ENCODE measurements around the gene RNF144A.

The RNF144A gene

DNA sequence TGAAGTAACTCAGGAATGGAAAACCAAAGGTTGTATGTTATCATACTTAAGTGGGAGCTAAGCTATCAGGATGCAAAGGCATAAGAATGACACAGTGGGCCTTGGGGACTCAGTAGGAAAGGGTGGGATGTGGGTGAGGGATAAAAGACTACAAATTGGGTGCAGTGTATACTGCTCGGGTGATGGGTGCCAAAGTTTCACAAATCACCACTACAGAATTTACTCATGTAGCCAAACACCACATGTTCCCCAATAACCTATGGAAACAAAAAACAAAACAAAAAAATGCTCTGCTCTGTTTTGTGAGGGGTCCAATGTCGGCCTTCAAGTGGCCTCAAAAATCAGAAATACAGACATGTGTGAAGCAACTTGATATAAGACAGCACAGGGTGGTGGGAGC lies 8.9 kb upstream of the RNF144A start:
- DNase-seq (ENCODE audit: low spot score) = no peak

DNA sequence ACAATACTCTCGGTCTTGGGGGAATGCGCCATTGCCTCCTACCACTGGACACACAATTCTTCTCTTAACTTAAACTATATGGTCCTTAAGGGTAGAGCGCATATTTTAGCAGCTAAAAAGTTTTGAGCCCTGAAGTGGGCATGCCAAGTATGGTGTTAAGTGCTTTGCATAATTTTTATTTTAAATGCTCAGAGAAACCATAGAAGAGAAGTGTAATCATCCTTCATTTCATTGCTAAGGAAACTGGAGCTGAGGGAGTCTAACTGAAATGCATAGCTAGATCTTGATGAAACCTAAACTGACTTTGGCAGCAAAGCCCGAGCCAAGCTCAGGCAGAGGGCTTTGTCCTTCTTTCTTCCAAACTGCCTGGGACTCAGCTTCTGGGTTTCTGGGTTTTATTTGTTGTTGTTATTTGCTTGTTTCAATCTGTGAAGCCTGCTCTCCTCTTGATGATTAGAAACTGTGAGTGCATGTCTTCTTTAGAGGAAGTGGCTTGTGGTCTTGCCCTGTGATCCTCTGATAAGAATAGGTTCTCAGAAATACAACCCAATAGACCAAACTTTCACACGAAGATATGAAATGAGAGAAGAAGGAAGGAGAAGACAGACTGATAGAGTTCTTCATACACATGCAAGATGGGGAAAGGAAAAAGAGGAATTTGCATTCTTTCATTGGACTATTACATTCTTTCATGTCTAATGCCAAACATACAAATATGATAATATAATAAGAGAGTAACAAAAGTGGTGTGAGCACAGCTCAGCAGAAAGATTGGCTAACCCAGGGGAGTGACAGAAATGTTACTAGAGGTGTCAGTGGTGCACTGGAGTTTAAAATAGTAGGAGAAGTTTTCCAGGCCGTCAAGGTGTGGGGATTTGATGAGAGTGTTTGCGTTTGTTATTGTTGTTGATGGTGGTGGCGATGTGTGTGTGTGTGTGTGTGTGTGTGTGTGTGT lies 7.5 kb upstream of the RNF144A start:
- DNase-seq (ENCODE audit: low spot score) = no peak

- DNase-seq (ENCODE audit: low spot score) = no peak
These were observed 5.5 kb upstream of the RNF144A start for GRCh38 chr2:6911721-6912120.

DNA sequence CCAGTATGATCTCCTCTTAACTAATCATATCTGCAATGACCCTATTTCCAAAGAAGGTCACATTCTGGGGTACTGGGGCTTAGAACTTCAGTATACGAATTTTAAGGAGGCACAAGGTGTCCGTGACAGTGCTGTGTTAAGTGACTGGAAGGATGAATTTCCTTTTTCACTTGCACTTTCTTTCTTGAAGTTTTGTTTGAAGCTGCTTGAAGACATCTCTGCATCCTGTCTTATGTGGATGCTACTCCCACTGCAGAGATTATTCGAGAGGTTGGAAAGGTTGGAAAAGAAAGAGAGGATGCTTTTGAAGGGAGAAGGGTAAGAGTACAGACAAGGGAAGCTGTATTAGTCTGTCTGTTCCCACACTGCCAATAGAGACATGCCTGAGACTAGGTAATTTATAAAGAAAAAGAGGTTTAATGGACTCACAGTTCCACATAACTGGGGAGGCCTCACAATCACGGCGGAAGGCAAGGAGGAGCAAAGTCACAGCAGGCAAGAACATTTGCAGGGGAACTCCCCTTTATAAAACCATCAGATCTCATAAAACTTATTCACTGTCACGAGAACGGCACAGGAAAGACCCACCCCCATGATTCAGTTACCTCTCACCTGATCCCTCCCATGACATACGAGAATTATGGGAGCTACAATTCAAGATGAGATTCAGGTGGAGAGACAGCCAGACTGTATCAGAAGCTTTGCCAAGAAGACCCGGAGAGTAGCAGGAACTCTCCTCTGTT lies 3.6 kb upstream of the RNF144A start:
- no peak for DNase-seq (ENCODE audit: low spot score)

DNA sequence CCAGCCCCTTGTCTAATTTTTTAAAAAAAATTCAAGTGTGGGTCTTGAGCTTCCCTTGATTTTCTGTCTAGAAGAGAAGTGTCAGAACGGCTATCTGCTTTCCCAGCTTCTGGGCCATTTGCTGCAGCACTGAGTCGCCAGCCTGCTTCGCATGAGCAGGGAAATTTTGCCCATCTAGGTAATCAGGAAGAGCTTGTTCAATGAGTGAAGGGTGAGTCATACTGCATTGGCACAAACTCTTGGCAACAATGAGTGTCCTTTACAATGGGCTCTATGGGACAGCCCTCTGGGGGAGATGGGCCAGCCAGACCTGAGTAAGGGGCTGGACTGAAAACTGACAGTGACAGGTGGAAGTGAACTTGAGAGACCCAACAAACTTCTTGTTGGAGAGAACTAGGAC lies 2.4 kb upstream of the RNF144A start:
- no peak for DNase-seq (ENCODE audit: low spot score)

DNA sequence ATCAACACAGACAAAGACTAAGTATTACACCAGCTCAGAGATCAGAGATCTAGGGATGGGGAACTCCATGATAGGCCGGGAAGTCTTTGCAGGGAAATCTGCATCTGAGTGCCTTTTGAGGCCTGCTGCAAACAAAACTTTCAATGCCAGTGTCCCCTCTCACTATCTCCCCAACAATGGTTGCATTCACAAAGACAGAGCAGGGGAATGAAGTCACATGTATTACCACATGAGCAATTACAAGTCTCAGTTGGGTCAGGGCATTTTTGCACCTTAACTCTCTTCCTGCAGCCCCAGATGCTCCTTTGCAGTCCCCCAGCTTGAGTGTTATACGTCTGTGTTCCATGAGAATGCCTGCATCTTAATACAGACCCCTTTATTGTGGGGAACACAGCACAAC lies 1.8 kb upstream of the RNF144A start:
- no peak for DNase-seq (ENCODE audit: low spot score)

DNA sequence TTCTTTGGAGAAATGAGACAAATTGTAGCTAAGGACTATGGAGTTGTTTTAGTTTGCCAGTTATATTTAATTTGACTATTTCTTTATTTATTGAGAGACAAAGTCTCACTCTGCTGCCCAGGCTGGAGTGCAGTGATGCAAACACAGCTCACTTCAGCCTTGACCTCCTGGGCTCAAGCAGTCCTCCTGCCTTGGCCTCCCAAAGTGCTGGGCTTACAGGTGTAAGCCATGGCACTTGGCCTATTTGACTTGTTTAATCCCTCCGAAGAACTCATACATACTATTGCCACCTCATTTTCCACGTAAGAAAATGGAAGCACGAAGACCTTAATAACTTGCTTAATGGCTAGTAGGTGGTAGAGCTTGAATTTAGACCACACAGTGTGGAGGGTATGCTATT lies 988 bp upstream of the RNF144A start:
- DNase-seq (ENCODE audit: low spot score) = no peak

- no peak for DNase-seq (ENCODE audit: low spot score)
These were observed 509 bp upstream of the RNF144A start for GRCh38 chr2:6916736-6917070.

DNA sequence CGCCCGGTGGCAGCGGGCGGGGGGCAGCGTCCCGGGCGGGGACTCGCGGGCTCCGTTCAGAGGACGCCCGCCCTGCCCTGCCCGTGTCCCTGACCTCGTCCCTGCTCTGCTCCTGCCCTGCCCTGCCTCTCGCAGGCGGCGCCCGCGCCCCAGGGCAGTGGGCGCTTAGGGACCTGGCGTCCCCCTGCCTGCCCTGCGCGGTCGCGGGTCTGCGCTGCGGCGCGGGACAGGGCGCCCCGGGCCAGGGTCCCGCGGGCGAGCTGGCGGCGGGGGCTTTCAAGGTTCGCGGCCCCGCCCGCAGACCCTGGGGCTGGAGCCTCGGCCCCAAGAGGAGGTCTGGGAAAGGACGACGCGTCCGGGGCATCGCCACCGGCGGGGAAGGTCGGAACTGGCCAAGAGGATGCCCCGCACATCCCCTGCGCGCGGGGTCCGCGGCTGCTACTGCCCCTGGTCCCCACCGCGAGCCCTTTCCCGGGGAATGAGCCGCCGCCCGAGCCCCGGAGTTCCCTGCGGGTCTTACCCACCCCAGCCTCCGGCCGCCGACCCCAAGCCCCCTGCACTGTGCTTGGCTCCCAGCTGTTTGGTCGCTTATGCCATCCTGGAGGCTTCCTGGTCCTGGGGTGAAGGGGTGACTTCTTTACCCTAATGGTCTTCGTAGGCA lies 679 bp downstream of the RNF144A start:
- no peak for DNase-seq (ENCODE audit: low spot score)

DNA sequence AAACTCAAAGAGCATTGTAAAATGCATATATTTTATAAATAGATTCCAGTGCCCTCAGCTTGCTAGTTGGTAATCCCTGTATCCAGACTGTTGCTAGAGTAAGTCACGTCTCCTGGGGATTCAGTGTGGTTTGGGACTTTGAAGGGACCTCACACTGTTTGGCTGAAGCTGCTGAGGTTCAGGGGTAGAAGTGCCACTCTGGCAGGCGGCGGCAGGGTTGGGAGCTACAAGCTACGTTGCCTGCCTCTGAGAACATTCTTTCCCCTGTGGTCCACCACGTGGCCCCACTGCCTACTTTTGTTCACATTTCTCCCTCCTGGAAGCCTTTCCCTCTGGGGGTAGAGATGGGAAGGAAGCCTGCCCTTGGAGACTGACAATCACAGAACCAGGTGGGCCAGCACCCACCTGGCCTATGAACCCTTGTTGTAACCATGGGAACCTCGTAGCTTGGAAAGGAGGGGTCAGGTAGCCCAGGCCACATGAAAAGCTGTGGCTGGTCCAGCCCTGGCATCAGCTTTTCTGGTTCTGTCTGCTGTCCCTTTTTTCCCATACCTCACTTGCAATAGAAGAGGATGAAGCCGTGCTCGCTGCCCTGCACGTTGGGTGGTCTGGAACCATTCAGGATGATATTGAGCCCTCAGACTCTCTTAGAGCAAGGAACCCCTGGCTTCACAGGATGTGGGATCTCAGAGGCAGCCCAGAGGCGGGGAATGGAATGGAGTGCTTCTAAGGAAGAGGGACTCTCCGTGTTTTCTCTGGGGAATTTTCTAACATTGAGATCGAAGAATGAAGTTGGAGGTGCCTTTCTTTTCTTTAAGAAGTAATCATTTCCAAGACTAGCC lies 2.9 kb downstream of the RNF144A start:
- no peak for DNase-seq (ENCODE audit: low spot score)

DNA sequence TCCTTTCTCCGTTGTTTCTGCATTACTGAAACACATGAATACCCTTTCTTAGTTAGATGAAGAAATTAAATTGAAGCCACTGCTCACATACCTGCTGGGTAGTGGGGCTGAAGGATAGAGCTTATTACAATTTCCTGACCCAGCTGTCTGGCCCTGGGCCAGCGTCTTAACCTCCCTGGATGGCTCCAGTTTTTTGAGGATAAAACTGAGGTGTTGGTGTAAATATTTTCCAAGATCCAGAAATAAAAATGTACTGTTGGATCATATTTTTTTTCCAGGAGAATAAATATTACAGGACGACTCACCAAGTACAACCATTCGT lies 3.5 kb downstream of the RNF144A start:
- DNase-seq (ENCODE audit: low spot score) = no peak

DNA sequence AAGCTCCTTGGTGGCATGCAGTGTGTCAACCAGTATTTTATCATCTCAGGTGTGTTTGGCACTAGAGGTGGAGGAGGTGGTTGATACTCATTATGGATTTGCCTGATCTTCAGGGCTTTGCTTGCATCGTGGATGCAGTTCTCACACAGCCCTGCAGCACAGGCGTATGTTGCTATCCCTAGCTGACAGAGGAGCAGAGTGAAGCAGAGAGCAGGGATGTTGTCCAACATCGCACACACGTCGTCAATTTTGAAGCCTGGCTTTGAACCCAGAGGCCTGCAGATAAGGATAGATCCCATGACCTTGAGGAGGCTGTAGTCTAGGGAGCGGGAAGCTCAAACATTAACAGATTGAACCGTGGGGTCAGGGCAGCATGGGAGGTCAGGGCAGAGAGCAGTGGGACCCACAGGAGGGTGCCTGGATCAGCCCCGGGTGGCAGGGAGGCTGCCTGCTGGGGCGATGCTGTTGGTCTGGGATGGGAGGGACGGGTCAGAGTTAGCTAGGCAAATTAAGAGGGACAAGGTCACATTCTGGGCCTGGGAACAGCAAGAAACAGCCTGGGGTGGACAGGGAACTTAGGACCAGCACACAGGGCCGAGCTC lies 4.2 kb downstream of the RNF144A start:
- DNase-seq (ENCODE audit: low spot score) = no peak

GRCh38 chr2:6922201-6922656 lies 5.0 kb downstream of the RNF144A start:
- no peak for DNase-seq (ENCODE audit: low spot score)

DNA sequence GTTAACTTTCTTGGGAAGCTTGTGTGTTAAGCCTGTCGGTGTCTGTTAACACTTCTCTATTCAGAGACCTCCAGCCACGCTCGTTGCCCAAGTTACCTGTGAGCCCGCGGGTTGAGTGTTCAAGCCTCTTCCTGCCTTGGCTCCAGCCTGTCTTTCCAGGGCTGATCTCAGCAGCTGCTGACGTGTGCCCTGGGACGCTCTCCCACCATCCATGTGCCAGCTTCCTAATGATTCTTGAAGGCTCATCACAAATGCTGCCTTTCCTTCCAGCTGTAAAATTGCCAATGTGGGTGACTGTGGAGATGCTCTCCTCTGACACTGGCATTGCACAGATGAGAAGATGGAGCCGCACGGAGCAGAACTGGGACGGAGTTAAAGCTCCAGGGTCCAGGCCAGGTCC lies 6.1 kb downstream of the RNF144A start:
- no peak for DNase-seq (ENCODE audit: low spot score)

DNA sequence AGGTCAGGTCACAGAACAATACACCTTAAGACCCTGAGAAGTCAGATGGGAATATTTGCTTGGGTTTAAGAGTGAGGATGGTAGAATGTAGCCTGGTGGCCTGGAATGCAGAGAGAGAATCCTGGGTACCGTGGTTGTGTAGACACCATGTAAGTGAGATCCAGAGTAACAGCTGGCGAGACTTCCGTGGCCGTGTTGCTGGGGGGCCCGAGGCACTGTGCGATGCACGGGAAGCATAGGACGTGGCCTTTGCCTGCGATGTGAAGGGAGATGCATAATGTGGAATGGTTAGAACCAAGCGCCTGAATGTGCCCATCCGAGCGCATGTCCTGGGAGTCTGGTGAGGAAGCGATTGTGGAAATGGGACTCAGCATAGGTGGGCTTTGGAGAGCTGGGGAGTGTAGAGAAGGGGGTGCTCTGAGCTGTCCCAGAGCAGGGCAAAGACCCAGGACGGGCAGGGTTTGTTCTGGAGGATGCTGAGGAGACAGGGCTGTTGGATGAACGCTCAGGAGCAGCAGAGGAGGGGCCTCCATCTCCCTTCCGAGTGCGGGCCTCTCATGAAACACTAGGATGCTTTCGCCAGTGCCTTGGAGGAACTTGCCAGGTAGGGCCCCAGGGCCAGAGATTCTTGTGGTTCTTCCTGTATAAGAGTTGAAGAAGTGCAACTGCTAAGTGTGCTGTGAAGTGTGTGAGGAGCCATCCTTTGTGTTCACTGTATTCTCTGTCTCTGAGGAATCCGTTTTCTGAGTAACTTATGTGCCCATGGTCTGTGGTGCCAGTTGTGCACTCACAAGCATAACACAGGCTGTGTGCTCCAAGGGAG lies 7.1 kb downstream of the RNF144A start:
- DNase-seq (ENCODE audit: low spot score) = no peak

- DNase-seq (ENCODE audit: low spot score) = no peak
These were observed 7.8 kb downstream of the RNF144A start for GRCh38 chr2:6924924-6925409.

- no peak for DNase-seq (ENCODE audit: low spot score)
These were observed 9.0 kb downstream of the RNF144A start for GRCh38 chr2:6926071-6926732.

- DNase-seq (ENCODE audit: low spot score) = no peak
These were observed 10.0 kb downstream of the RNF144A start for GRCh38 chr2:6927186-6927585.

GRCh38 chr2:6927753-6928152 lies 10.5 kb downstream of the RNF144A start:
- DNase-seq (ENCODE audit: low spot score) = no peak

GRCh38 chr2:6928452-6928851 lies 11.2 kb downstream of the RNF144A start:
- DNase-seq (ENCODE audit: low spot score) = no peak

Data from hepatic stellate cell (primary cell).